MCF 10A (cell line): ENCODE data around the gene POC5. TPM values are rescaled to one million over a fixed set of nuclear protein-coding genes. Genes with fewer than 3 reads are reported as not detected.

Experiments used
- BruUV-seq: library from RNA; stranded (reverse); fragments of 400-500 nt; replicated peaks from 2 replicates; lab custom pipeline; 2021; lab: Mats Ljungman, UMichigan
- CTCF ChIA-PET: fragments of 300-600 bp; sonication (Branson Sonifier 250); formaldehyde crosslinking; extraction: SDS; loops from one replicate; lab custom pipeline; 2021; ENCODE audit warnings: antibody characterized with exemption, inconsistent platforms; lab: Yijun Ruan, JAX
- POLR2A ChIA-PET: fragments of 300-600, 350-650 bp; sonication (Branson Sonifier 250); formaldehyde crosslinking; extraction: SDS; loops from one replicate; lab custom pipeline; 2020; ENCODE audit warnings: antibody characterized with exemption, inconsistent platforms; lab: Yijun Ruan, JAX
- DNase-seq: peaks from one replicate; pipeline ENCODE4 v3.0.0-alpha.2; 2018; ENCODE audit not compliant: unreplicated experiment
- H3K27ac Mint-ChIP-seq: one replicate; pipeline ENCODE4 v1.8.0; 2022; ENCODE audit warnings: mild to moderate bottlenecking, low read depth, mixed read lengths; ENCODE audit not compliant: unreplicated experiment
- H3K27me3 Mint-ChIP-seq: one replicate; pipeline ENCODE4 v1.8.0; 2022; ENCODE audit warnings: mixed read lengths; ENCODE audit not compliant: insufficient read depth, unreplicated experiment
- H3K36me3 Mint-ChIP-seq: one replicate; pipeline ENCODE4 v1.8.0; 2022; ENCODE audit warnings: mild to moderate bottlenecking, moderate library complexity, mixed read lengths; ENCODE audit not compliant: insufficient read depth, unreplicated experiment
- H3K4me1 Mint-ChIP-seq: one replicate; pipeline ENCODE4 v1.8.0; 2022; ENCODE audit warnings: mixed read lengths; ENCODE audit not compliant: insufficient read depth, unreplicated experiment
- H3K4me3 Mint-ChIP-seq: one replicate; pipeline ENCODE4 v1.8.0; 2022; ENCODE audit warnings: mild to moderate bottlenecking, moderate library complexity, mixed read lengths; ENCODE audit not compliant: unreplicated experiment
- H3K9me3 Mint-ChIP-seq: one replicate; pipeline ENCODE4 v1.8.0; 2022; ENCODE audit warnings: mixed read lengths; ENCODE audit not compliant: unreplicated experiment
- intact Hi-C: fragments of 100-400 bp; cut with micrococcal nuclease; formaldehyde crosslinking; loops from 2 replicates; pipeline ENCODE4 v1.14.1; 2022
- total RNA-seq: library from RNA; stranded (reverse); gene quantifications from 2 replicates; pipeline ENCODE4 v1.2.3, GENCODE V29; 2022
- TF ChIP-seq, protein P1 (sequence below): fragments of 200-600 bp; IDR thresholded peaks from one replicate; pipeline ENCODE4 v1.8.0; 2022; ENCODE audit warnings: antibody characterized with exemption, mild to moderate bottlenecking; ENCODE audit not compliant: unreplicated experiment

The POC5 gene
- total RNA-seq, 1 experiment from 2014 or later: 14.3 TPM

GRCh38 chr5:75672616-75673015 is 44.6 kb downstream of the POC5 start:
- CTCF ChIA-PET: interaction anchor here (0.7 to 0.8 kb wide), 2 partner anchors 10 to 608 kb away, joined by 3 read pairs; no protein-coding TSS in a partner anchor
- H3K4me1 Mint-ChIP-seq: peaks cover 25% of the 10 kb centered on the region
- POLR2A ChIA-PET: no interaction called here
- peaks cover 33% of the 10 kb centered on the region for H3K36me3 Mint-ChIP-seq
- no peaks in the 10 kb centered on the region for H3K9me3 Mint-ChIP-seq
- peak overlapping the region; percentile 18 for H3K27ac Mint-ChIP-seq
- intact Hi-C loops: no loop called here
- no TSS peak for BruUV-seq
- H3K4me3 Mint-ChIP-seq: no peak overlapping the region
- TF ChIP-seq, protein P1, sequence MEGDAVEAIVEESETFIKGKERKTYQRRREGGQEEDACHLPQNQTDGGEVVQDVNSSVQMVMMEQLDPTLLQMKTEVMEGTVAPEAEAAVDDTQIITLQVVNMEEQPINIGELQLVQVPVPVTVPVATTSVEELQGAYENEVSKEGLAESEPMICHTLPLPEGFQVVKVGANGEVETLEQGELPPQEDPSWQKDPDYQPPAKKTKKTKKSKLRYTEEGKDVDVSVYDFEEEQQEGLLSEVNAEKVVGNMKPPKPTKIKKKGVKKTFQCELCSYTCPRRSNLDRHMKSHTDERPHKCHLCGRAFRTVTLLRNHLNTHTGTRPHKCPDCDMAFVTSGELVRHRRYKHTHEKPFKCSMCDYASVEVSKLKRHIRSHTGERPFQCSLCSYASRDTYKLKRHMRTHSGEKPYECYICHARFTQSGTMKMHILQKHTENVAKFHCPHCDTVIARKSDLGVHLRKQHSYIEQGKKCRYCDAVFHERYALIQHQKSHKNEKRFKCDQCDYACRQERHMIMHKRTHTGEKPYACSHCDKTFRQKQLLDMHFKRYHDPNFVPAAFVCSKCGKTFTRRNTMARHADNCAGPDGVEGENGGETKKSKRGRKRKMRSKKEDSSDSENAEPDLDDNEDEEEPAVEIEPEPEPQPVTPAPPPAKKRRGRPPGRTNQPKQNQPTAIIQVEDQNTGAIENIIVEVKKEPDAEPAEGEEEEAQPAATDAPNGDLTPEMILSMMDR: no peak
- peak; percentile 66 for DNase-seq
- no peaks in the 10 kb centered on the region for H3K27me3 Mint-ChIP-seq

GRCh38 chr5:75671506-75671905 is 45.7 kb downstream of the POC5 start:
- DNase-seq: peak; percentile 15
- ChIA-PET POLR2A (no interaction called here), CTCF (no interaction called here)
- Mint-ChIP-seq H3K4me3 (no peak overlapping the region), H3K4me1 (peaks cover 25% of the 10 kb centered on the region), H3K27me3 (no peaks in the 10 kb centered on the region), H3K9me3 (no peaks in the 10 kb centered on the region), H3K36me3 (peaks cover 22% of the 10 kb centered on the region), H3K27ac (peak overlapping the region; percentile 18)
- TF ChIP-seq, protein P1: no peak
- intact Hi-C loops: no loop called here
- no TSS peak for BruUV-seq

DNA sequence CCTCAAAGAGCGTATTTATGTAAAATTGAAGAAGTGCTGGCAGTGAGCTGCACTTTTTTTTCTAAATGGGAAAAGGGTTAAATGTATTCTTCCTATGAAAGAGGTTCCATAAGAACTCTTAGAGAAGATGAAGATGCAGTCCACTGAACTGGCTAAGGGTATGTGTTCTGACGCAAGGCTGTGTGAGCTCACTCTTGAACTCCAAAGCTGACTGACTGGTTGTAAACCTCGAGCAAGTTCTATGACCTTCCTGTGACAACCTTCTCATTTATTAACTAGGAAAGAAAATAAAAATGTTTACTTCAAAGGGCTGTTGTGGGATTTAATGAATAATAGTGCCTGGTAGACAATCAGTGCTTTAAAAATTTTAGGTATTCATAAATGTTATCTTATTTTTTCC is 46.7 kb downstream of the POC5 start:
- peak; percentile 11 for DNase-seq
- Mint-ChIP-seq H3K4me1 (peaks cover 25% of the 10 kb centered on the region), H3K27me3 (no peaks in the 10 kb centered on the region), H3K9me3 (no peaks in the 10 kb centered on the region), H3K36me3 (peaks cover 15% of the 10 kb centered on the region), H3K27ac (peak overlapping the region; percentile 18), H3K4me3 (no peak overlapping the region)
- TF ChIP-seq, protein P1: no peak
- CTCF ChIA-PET: no interaction called here
- intact Hi-C loops: no loop called here
- no TSS peak for BruUV-seq
- POLR2A ChIA-PET: no interaction called here

- CTCF ChIA-PET: interaction anchor here (1.4 kb wide), 1 partner anchor 13 kb away, joined by 4 read pairs; no protein-coding TSS in a partner anchor
- peak overlapping the region; percentile 8 for H3K4me3 Mint-ChIP-seq
- TF ChIP-seq, protein P1: no peak
- POLR2A ChIA-PET: interaction anchor here (0.5 kb wide), 1 partner anchor 421 kb away, joined by 3 read pairs; no protein-coding TSS in a partner anchor
- peaks cover 15% of the 10 kb centered on the region for H3K36me3 Mint-ChIP-seq
- H3K27me3 Mint-ChIP-seq: no peaks in the 10 kb centered on the region
- H3K27ac Mint-ChIP-seq: peak overlapping the region; percentile 66
- peak; percentile 51 for DNase-seq
- no TSS peak for BruUV-seq
- intact Hi-C loops: no loop called here
- no peaks in the 10 kb centered on the region for H3K9me3 Mint-ChIP-seq
- H3K4me1 Mint-ChIP-seq: peaks cover 25% of the 10 kb centered on the region
Measured at GRCh38 chr5:75668977-75669689, 48.1 kb downstream of the POC5 start.
